IPS DF 4.7 (cell line): Measurements from ENCODE around the gene TGFB2.

Experiments
- DNase-seq: peaks from one replicate; pipeline ENCODE4 v3.0.0-alpha.2; 2013; ENCODE audit warnings: low spot score; ENCODE audit errors: extremely low read depth

TGFB2 gene

DNA sequence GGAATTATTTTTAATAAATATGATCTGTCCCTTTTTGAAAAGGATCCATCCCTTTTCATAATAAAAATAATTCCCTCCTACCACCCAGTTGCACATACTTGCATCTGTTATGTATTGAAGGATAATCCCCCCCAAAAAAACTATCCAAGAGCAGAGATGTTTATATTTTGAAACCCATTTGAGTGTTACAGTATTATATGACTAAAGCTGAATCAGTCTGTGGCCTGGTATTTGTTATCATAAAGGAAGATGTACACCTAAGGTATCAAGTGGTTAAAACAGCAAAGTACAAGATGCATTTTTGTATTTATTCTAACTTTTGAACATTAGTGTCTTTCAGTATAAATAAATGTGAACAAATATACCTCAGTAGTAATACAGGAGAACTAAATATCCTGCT lies 12.7 kb upstream of the TGFB2 start:
- DNase-seq, result no peak

DNA sequence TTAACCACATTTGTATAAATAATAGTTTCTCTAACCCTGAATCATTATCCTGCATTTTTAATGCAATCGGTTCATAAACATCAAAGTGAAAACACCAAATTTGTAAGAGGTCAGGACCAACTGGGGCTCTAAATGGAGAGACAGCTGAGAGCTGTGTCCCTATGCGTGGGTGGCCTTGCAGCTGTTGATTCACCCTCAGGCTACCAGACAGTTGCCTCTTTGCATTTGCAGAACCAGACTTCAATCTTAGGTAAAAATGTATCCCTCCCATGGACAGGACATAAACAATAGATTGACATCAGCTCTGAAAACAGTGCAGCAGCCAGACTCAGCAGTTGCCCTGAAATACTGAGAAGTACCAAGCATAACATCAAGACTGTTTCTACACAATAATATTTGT lies 8.8 kb upstream of the TGFB2 start:
- DNase-seq, result no peak

- no peak for DNase-seq
Measured at GRCh38 chr1:218339267-218339831, 5.8 kb upstream of the TGFB2 start.

DNA sequence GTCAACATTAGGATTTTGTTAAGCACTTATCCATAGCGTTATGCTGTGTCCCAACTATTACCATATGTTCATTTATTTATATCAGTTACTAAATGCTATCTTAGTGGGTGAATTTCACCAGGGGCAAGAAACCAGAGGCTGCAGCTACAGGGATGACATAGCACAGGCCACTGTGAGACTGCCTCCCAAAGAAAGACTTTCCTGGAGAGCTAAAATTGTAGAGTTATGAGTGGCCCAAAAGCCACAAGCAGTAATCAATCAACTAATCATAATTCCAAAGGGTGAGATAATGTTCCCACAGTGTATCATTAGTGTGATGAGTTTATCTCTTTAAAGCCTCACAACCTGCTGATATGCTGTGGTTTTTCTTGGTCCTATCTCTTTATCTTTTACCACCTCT lies 3.8 kb upstream of the TGFB2 start:
- DNase-seq, result no peak

GRCh38 chr1:218342091-218342490 lies 3.0 kb upstream of the TGFB2 start:
- DNase-seq, result no peak

DNA sequence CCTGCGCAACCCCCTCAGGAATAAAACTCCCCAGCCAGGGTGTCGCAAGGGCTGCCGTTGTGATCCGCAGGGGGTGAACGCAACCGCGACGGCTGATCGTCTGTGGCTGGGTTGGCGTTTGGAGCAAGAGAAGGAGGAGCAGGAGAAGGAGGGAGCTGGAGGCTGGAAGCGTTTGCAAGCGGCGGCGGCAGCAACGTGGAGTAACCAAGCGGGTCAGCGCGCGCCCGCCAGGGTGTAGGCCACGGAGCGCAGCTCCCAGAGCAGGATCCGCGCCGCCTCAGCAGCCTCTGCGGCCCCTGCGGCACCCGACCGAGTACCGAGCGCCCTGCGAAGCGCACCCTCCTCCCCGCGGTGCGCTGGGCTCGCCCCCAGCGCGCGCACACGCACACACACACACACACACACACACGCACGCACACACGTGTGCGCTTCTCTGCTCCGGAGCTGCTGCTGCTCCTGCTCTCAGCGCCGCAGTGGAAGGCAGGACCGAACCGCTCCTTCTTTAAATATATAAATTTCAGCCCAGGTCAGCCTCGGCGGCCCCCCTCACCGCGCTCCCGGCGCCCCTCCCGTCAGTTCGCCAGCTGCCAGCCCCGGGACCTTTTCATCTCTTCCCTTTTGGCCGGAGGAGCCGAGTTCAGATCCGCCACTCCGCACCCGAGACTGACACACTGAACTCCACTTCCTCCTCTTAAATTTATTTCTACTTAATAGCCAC lies 696 bp downstream of the TGFB2 start:
- no peak for DNase-seq

DNA sequence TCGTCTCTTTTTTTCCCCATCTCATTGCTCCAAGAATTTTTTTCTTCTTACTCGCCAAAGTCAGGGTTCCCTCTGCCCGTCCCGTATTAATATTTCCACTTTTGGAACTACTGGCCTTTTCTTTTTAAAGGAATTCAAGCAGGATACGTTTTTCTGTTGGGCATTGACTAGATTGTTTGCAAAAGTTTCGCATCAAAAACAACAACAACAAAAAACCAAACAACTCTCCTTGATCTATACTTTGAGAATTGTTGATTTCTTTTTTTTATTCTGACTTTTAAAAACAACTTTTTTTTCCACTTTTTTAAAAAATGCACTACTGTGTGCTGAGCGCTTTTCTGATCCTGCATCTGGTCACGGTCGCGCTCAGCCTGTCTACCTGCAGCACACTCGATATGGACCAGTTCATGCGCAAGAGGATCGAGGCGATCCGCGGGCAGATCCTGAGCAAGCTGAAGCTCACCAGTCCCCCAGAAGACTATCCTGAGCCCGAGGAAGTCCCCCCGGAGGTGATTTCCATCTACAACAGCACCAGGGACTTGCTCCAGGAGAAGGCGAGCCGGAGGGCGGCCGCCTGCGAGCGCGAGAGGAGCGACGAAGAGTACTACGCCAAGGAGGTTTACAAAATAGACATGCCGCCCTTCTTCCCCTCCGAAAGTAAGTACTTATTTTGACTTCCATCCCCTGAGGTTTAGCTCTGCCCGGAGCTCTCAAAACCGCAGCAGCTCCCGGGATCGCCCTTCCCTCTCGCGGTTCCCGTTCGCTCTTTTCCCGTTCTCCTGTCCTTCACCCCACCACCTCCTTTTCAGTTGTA lies 1.5 kb downstream of the TGFB2 start:
- no peak for DNase-seq

GRCh38 chr1:218347336-218347722 lies 2.2 kb downstream of the TGFB2 start:
- DNase-seq, result no peak

GRCh38 chr1:218347723-218348627 lies 2.8 kb downstream of the TGFB2 start:
- no peak for DNase-seq

GRCh38 chr1:218348628-218349071 lies 3.5 kb downstream of the TGFB2 start:
- DNase-seq, result no peak

DNA sequence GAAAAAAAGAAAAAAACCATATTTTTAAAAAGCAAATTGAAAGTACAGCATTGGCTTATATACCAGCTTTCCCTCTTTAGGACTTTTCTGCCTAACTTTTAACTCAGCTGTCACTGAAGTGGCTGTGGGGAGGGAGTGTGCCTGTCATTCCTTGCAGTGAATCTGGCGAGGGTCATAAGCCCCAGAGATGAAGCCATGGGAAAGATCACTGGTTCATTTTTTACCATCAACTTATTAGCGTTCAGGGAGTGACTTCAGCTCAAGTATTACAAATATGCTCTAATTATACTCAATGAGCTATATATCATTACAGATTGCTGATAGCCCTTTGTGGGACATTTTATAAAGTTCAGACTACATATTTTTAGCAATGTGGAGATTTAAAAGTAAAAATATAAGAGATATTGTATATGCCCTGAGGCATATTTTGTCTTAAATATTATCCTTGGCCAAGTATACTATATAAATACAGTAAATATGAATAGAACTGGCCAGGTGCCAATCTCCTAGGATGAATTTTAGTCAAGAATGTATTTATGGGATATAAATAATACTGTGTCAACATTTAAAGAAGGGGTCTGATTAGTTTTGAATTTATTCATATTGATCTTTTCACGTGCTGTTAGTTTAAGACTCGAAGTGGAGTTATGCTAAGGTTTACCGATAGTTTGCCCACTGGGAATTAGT lies 4.4 kb downstream of the TGFB2 start:
- no peak for DNase-seq

GRCh38 chr1:218350035-218350525 lies 4.9 kb downstream of the TGFB2 start:
- DNase-seq, result no peak

- no peak for DNase-seq
Measured at GRCh38 chr1:218350801-218351266, 5.7 kb downstream of the TGFB2 start.

GRCh38 chr1:218351391-218352074 lies 6.4 kb downstream of the TGFB2 start:
- DNase-seq, result no peak

- no peak for DNase-seq
Measured at GRCh38 chr1:218352075-218352438, 6.9 kb downstream of the TGFB2 start.

DNA sequence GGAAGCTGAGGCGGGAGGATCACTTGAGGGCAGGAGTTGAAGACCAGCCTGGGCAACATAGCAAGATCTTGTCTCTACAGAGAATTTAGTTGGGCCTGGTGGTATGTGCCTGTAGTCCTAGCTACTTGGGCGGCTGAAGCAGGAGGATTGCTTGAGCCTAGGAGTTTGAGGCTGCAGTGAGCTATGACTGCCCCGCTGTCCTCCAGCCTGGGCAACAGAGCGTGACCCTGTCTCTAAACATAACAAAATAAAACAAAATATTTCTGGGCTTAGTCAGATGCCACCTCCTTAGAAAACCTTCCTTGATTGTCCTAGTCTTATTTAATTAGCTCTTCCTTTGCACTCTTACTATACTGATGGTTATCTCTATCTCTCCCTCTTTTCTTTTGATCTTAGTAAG lies 8.5 kb downstream of the TGFB2 start:
- DNase-seq, result no peak

GRCh38 chr1:218355278-218355677 lies 10.1 kb downstream of the TGFB2 start:
- DNase-seq, result no peak

- no peak for DNase-seq
Measured at GRCh38 chr1:218357211-218357892, 12.2 kb downstream of the TGFB2 start.

- DNase-seq, result no peak
Measured at GRCh38 chr1:218357893-218358232, 12.7 kb downstream of the TGFB2 start.
